ENCODE data around the gene RPIA.

- TF ChIP-seq CTCF (conservative IDR thresholded peaks at IDR 0.05 in 1 of 2, IDR thresholded peaks at IDR 0.05 in 1 of 2; ENCODE audit: low read depth in 1 of 2, low read length in 2 of 2) (no peak), EZH2 (IDR thresholded peaks at IDR 0.05; ENCODE audit: low read length, missing control alignments) (no peak)
Observed at GRCh38 chr2:88746929-88747490, 55.5 kb downstream of the RPIA start.
